BJ (cell line): Measurements from ENCODE around the gene TSPY1. TPM values are rescaled to one million over a fixed set of nuclear protein-coding genes. Genes with fewer than 3 reads are reported as not detected.
"Not testable (repeated sequence)": the region's sequence is repeated elsewhere in the genome, so short reads cannot be mapped to it uniquely, and the experiment has no call there.

Source experiments
- CTCF ChIA-PET: fragments of 350-600 bp; formaldehyde crosslinking; extraction: SDS; loops from one replicate; lab custom pipeline; 2021; ENCODE audit warnings: antibody characterized with exemption, inconsistent platforms; lab: Yijun Ruan, JAX
- POLR2A ChIA-PET: fragments of 300-600 bp; sonication (Branson Sonifier 250); formaldehyde crosslinking; extraction: SDS; loops from one replicate; lab custom pipeline; 2021; ENCODE audit warnings: antibody characterized with exemption; lab: Charles Lee
- DNase-seq: peaks from one replicate; pipeline ENCODE4 v3.0.0-alpha.2; 2011; ENCODE audit warnings: low read depth
- H3K27me3 ChIP-seq: 2 replicates; pipeline ENCODE4 v1.6.0; 2011; ENCODE audit warnings: low read length; ENCODE audit not compliant: control insufficient read depth, insufficient read depth
- H3K36me3 ChIP-seq: 2 replicates; pipeline ENCODE4 v1.5.1; 2011; ENCODE audit warnings: low read length; ENCODE audit not compliant: control insufficient read depth, insufficient read depth
- H3K4me3 ChIP-seq: 2 replicates; pipeline ENCODE4 v1.5.1; 2011; ENCODE audit warnings: low read depth, mild to moderate bottlenecking, control low read depth, low read length
- polyA minus RNA-seq: library from RNA; depleted of rRNA, polyadenylated mRNA; stranded (reverse); fragments of >200 nt; gene quantifications from 2 replicates; pipeline ENCODE4 v1.2.3, GENCODE V29; 2011; rRNA and poly(A)+ RNA removed
- polyA plus RNA-seq: library from polyadenylated mRNA; depleted of rRNA; stranded (reverse); fragments of >200 nt; gene quantifications from 2 replicates; pipeline ENCODE4 v1.2.3, GENCODE V29; 2011; rRNA removed

The TSPY1 gene, protein sequence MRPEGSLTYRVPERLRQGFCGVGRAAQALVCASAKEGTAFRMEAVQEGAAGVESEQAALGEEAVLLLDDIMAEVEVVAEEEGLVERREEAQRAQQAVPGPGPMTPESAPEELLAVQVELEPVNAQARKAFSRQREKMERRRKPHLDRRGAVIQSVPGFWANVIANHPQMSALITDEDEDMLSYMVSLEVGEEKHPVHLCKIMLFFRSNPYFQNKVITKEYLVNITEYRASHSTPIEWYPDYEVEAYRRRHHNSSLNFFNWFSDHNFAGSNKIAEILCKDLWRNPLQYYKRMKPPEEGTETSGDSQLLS
- not detected in 2 replicates for polyA plus RNA-seq
- not detected in 2 replicates for polyA minus RNA-seq

DNA sequence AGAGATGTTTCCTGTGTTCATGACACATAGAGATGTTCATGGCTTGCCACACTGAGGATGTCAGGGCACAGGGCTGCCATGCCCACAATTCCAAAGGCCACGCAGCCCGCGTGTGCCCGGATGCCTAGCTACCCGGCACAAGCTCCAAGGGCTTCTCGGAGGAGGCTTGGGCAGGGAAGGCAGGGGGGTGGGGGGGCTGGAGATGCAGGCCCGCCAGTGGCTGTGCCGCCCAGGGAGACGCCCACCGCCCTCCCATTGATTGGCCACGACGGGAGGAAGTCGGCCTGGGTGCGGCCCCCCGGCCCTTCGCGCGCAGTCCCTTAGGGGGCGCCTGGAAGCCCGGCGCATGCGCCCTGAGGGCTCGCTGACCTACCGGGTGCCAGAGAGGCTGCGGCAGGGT is at the start of gene TSPY1:
TSPY1 (plus strand) TSS at position 301 of the 400 bp plus-strand sequence; CDS start at position 347, 46 bp downstream.
- H3K36me3 ChIP-seq, H3K27me3 ChIP-seq, DNase-seq, CTCF ChIA-PET, POLR2A ChIA-PET, H3K4me3 ChIP-seq: not testable (repeated sequence)

GRCh38 chrY:9486967-9487366 is 20.2 kb downstream of the TSPY1 start, which contains the start of gene TSPY9:
TSPY9 (plus strand) TSS chrY:9487267; CDS start chrY:9487313, 46 bp downstream.
- H3K36me3 ChIP-seq, H3K4me3 ChIP-seq, POLR2A ChIA-PET, H3K27me3 ChIP-seq, CTCF ChIA-PET, DNase-seq: not testable (repeated sequence)

DNA sequence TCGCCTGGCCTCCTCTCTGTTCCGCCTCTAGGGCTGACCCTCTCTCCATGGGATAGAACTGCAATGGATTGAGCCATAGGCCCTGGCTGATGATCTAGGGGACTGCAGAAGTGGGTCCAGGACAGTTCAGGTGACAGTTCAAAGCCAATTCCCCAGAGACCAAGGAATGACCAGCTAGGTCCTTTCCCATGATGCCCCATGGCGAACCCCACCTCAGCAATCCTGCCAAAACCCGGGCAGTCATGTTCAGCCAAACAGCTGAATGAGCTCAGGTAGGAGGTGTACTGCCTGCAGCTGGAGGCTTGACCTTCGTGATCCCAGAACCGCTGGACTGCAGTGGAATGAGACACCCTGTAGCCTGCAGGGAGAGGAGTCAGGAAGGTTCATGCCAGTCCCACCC is 37.6 kb downstream of the TSPY1 start:
- H3K27me3 ChIP-seq, POLR2A ChIA-PET, H3K4me3 ChIP-seq, DNase-seq, H3K36me3 ChIP-seq, CTCF ChIA-PET: not testable (repeated sequence)

DNA sequence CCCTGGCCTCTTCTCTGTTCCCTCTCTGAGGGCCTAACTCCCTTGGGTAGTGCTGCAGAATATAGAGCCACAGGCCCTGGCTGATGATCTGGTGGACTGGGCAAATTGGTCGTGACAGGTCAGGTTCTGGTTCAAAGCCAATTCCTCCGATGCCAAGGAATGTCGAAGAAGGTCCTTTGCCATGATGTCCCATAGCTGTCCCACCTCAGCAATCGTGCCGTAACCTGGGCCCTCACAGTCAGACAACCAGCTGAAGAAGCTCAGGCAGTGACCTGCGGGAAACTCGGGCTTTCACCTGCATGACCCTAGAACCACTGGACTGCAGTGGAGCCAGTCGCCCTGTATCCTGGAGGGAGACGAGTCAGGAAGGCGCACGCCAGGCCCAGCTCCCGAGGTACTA is 49.5 kb downstream of the TSPY1 start:
- H3K36me3 ChIP-seq, DNase-seq, H3K4me3 ChIP-seq, CTCF ChIA-PET, POLR2A ChIA-PET, H3K27me3 ChIP-seq: not testable (repeated sequence)

Other genes starting within 250 kb of the TSPY1 start
- gene TSPY4, start 129.5 kb upstream of the TSPY1 start, polyA plus RNA-seq, result not detected in 2 replicates
- gene TSPY8, start 109.2 kb upstream of the TSPY1 start, polyA plus RNA-seq, result not detected in 2 replicates
- not detected in 2 replicates for gene TSPY3, start 68.5 kb upstream of the TSPY1 start, polyA plus RNA-seq
- gene TSPY9, start 20.3 kb downstream of the TSPY1 start, polyA plus RNA-seq, result not detected in 2 replicates
- gene TSPY10, start 60.9 kb downstream of the TSPY1 start, polyA plus RNA-seq, result not detected in 2 replicates